BE2C (cell line): ENCODE data around the gene TIGIT.

ENCODE experiments used
- DNase-seq: peaks from one replicate; pipeline ENCODE4 v3.0.0-alpha.2; 2020
- H3K27me3 ChIP-seq: fragments of 250-450 bp; sonication (Bioruptor Pico); 2 replicates; pipeline ENCODE4 v1.5.1; 2020; ENCODE audit warnings: mild to moderate bottlenecking
- H3K36me3 ChIP-seq: fragments of 250-450 bp; sonication (Bioruptor Pico); 2 replicates; pipeline ENCODE4 v1.5.1; 2020; ENCODE audit warnings: mild to moderate bottlenecking
- H3K4me1 ChIP-seq: fragments of 250-450 bp; sonication (Bioruptor Pico); 2 replicates; pipeline ENCODE4 v1.5.1; 2020
- H3K4me3 ChIP-seq: 2 replicates; pipeline ENCODE4 v1.5.1; 2011; ENCODE audit warnings: low read depth, low read length
- H3K9me3 ChIP-seq: fragments of 250-450 bp; sonication (Bioruptor Pico); 2 replicates; pipeline ENCODE4 v1.5.1; 2020
- CTCF ChIP-seq: IDR thresholded peaks from 2 replicates; pipeline ENCODE4 v1.5.1; 2012; ENCODE audit warnings: mild to moderate bottlenecking, low read depth, low read length

TIGIT gene

GRCh38 chr3:114314282-114314681 is 20.5 kb downstream of the TIGIT start:
- Histone ChIP-seq H3K36me3 (no peaks in the 10 kb centered on the region), H3K4me1 (no peaks in the 10 kb centered on the region), H3K27me3 (no peaks in the 10 kb centered on the region), H3K4me3 (no peak overlapping the region), H3K9me3 (no peaks in the 10 kb centered on the region)
- DNase-seq, result no peak
- no peak for TF ChIP-seq CTCF

GRCh38 chr3:114318295-114318694 is 24.5 kb downstream of the TIGIT start:
- Histone ChIP-seq H3K27me3 (no peaks in the 10 kb centered on the region), H3K9me3 (no peaks in the 10 kb centered on the region), H3K36me3 (no peaks in the 10 kb centered on the region), H3K4me3 (no peak overlapping the region), H3K4me1 (no peaks in the 10 kb centered on the region)
- no peak for DNase-seq
- TF ChIP-seq CTCF, result no peak

- no peaks in the 10 kb centered on the region for H3K27me3 ChIP-seq
- no peak overlapping the region for H3K4me3 ChIP-seq
- no peaks in the 10 kb centered on the region for H3K36me3 ChIP-seq
- no peak for DNase-seq
- no peaks in the 10 kb centered on the region for H3K9me3 ChIP-seq
- H3K4me1 ChIP-seq, result no peaks in the 10 kb centered on the region
- TF ChIP-seq CTCF, result no peak
Observed at GRCh38 chr3:114319453-114319852, 25.6 kb downstream of the TIGIT start.

- no peaks in the 10 kb centered on the region for H3K36me3 ChIP-seq
- no peak for TF ChIP-seq CTCF
- no peaks in the 10 kb centered on the region for H3K9me3 ChIP-seq
- no peaks in the 10 kb centered on the region for H3K27me3 ChIP-seq
- H3K4me1 ChIP-seq, result no peaks in the 10 kb centered on the region
- DNase-seq, result no peak
- no peak overlapping the region for H3K4me3 ChIP-seq
Observed at GRCh38 chr3:114320246-114320645, 26.4 kb downstream of the TIGIT start.

- no peak for TF ChIP-seq CTCF
- no peak overlapping the region for H3K4me3 ChIP-seq
- no peaks in the 10 kb centered on the region for H3K4me1 ChIP-seq
- H3K9me3 ChIP-seq, result no peaks in the 10 kb centered on the region
- H3K36me3 ChIP-seq, result no peaks in the 10 kb centered on the region
- H3K27me3 ChIP-seq, result no peaks in the 10 kb centered on the region
- DNase-seq, result no peak
Observed at GRCh38 chr3:114323546-114324254, 29.9 kb downstream of the TIGIT start.

- no peak for TF ChIP-seq CTCF
- H3K36me3 ChIP-seq, result no peaks in the 10 kb centered on the region
Observed at GRCh38 chr3:114327665-114328064, 33.8 kb downstream of the TIGIT start.

More at GRCh38 chr3:114327665-114328064, 33.8 kb downstream of the TIGIT start:
- no peaks in the 10 kb centered on the region for H3K9me3 ChIP-seq
- H3K4me3 ChIP-seq, result no peak overlapping the region
- no peaks in the 10 kb centered on the region for H3K4me1 ChIP-seq
- DNase-seq, result no peak
- H3K27me3 ChIP-seq, result no peaks in the 10 kb centered on the region
